H1 (cell line): ENCODE results near the gene NIN. TPM values are rescaled to one million over a fixed set of nuclear protein-coding genes. Genes with fewer than 3 reads are reported as not detected.

Source experiments
- CTCF ChIA-PET: fragments of 300-600 bp; sonication (Branson Sonifier 250); formaldehyde crosslinking; loops from one replicate; lab custom pipeline; 2021; ENCODE audit not compliant: partially characterized antibody; lab: Charles Lee
- POLR2A ChIA-PET: fragments of 300-600 bp; sonication (Branson Sonifier 250); formaldehyde crosslinking; loops from one replicate; lab custom pipeline; 2021; ENCODE audit warnings: inconsistent platforms; ENCODE audit not compliant: partially characterized antibody; lab: Charles Lee
- DNase-seq, 2 experiments: peaks; one replicate each; pipeline versions ENCODE4 v3.0.0 to v3.0.0-alpha.2; 2010 to 2022; ENCODE audit warnings: low spot score in 2 of 2, low read depth in 1 of 2, mixed read lengths in 1 of 2
- FAIRE-seq: peaks from 2 replicates; lab custom pipeline; 2011; peaks lifted over from hg19 to GRCh38; lab: Jason Lieb, UNC
- H2AFZ ChIP-seq: 2 replicates; pipeline ENCODE4 v1.8.1; 2012; ENCODE audit warnings: low read length, inconsistent platforms
- H2AK5ac ChIP-seq: 2 replicates; pipeline ENCODE4 v1.6.1; 2013; ENCODE audit warnings: low read depth, low read length
- H2BK120ac ChIP-seq: replicated peaks from 2 replicates; pipeline ENCODE3; 2013; ENCODE audit warnings: low read depth, low read length, inconsistent platforms
- H2BK12ac ChIP-seq: 2 replicates; pipeline ENCODE4 v1.6.1; 2013; ENCODE audit warnings: low read depth, low read length
- H2BK15ac ChIP-seq: 2 replicates; pipeline ENCODE4 v1.6.1; 2013; ENCODE audit warnings: low read length
- H2BK20ac ChIP-seq: 2 replicates; pipeline ENCODE4 v1.6.1; 2013; ENCODE audit warnings: low read length
- H2BK5ac ChIP-seq: 2 replicates; pipeline ENCODE4 v1.6.1; 2013; ENCODE audit warnings: low read depth, low read length
- H3K14ac ChIP-seq: 2 replicates; pipeline ENCODE4 v1.6.1; 2013; ENCODE audit warnings: inconsistent platforms; ENCODE audit not compliant: insufficient read length
- H3K18ac ChIP-seq: 2 replicates; pipeline ENCODE4 v1.6.1; 2013; ENCODE audit warnings: low read length; ENCODE audit errors: extremely low read depth
- H3K23ac ChIP-seq: 2 replicates; pipeline ENCODE4 v1.6.1; 2013; ENCODE audit warnings: inconsistent platforms; ENCODE audit not compliant: insufficient read length
- H3K23me2 ChIP-seq: 2 replicates; pipeline ENCODE4 v1.6.1; 2013; ENCODE audit warnings: low read depth, low read length
- H3K27ac ChIP-seq: 2 replicates; pipeline ENCODE4 v1.6.1; 2011; ENCODE audit warnings: low read depth, low read length, inconsistent platforms
- H3K27me3 ChIP-seq, 4 experiments: replicated peaks in 1 of 4; 1 replicate in 1 of 4; 2 replicates in 3 of 4; pipeline versions ENCODE4 v1.6.1 to v1.8.1; 2011 to 2013; ENCODE audit warnings: low read length in 3 of 4, mild to moderate bottlenecking in 3 of 4, inconsistent platforms in 2 of 4, mixed read lengths in 2 of 4, moderate library complexity in 1 of 4; ENCODE audit not compliant: control insufficient read depth in 3 of 4, insufficient read depth in 3 of 4; ENCODE audit errors: extremely low read depth in 1 of 4
- H3K36me3 ChIP-seq, 4 experiments: 2 replicates each; pipeline versions ENCODE4 v1.6.1 to v1.8.1; 2011 to 2013; ENCODE audit warnings: mild to moderate bottlenecking in 4 of 4, low read length in 3 of 4, moderate library complexity in 2 of 4, control low read depth in 1 of 4, inconsistent platforms in 1 of 4; ENCODE audit not compliant: insufficient read depth in 4 of 4, control insufficient read depth in 2 of 4
- H3K4ac ChIP-seq: replicated peaks from 2 replicates; pipeline ENCODE3; 2013; ENCODE audit warnings: low read length, low read depth, mixed read lengths, inconsistent platforms; ENCODE audit not compliant: insufficient read length
- H3K4me1 ChIP-seq, 4 experiments: replicated peaks in 1 of 4; 1 replicate in 1 of 4; 2 replicates in 3 of 4; pipeline versions ENCODE4 v1.6.1 to v1.8.1; 2011 to 2013; ENCODE audit warnings: low read length in 3 of 4, inconsistent platforms in 2 of 4, mixed read lengths in 1 of 4; ENCODE audit not compliant: insufficient read depth in 4 of 4, control insufficient read depth in 3 of 4
- H3K4me2 ChIP-seq, 2 experiments: 2 replicates each; pipeline versions ENCODE4 v1.6.1 to v1.8.1; 2011 to 2013; ENCODE audit warnings: low read depth in 2 of 2, low read length in 2 of 2, control low read depth in 1 of 2, inconsistent platforms in 1 of 2, mild to moderate bottlenecking in 1 of 2; ENCODE audit not compliant: insufficient read depth in 1 of 2
- H3K4me3 ChIP-seq, 4 experiments: fragments of 200-600, 300-600 bp in 1 of 4; sonication (generic), shearing (Covaris generic), sonication (Bioruptor Twin) in 1 of 4; 2 replicates each; pipeline versions ENCODE4 v1.5.1 to v1.8.1; 2011 to 2016; ENCODE audit warnings: low read length in 4 of 4, low read depth in 3 of 4, control low read depth in 2 of 4, inconsistent platforms in 2 of 4, mild to moderate bottlenecking in 2 of 4, mixed read lengths in 1 of 4, moderate library complexity in 1 of 4; ENCODE audit not compliant: insufficient read depth in 2 of 4; ENCODE audit errors: extremely low read depth in 1 of 4
- H3K56ac ChIP-seq: replicated peaks from 2 replicates; pipeline ENCODE3; 2013; ENCODE audit warnings: low read depth, mild to moderate bottlenecking, mixed read lengths, low read length, inconsistent platforms; ENCODE audit not compliant: insufficient read length
- H3K79me1 ChIP-seq: 2 replicates; pipeline ENCODE4 v1.6.1; 2013; ENCODE audit warnings: low read depth, low read length, control low read depth
- H3K79me2 ChIP-seq, 2 experiments: 2 replicates each; pipeline versions ENCODE4 v1.6.1 to v1.8.1; 2012 to 2013; ENCODE audit warnings: low read length in 2 of 2, mild to moderate bottlenecking in 2 of 2, inconsistent platforms in 1 of 2; ENCODE audit not compliant: insufficient read depth in 2 of 2, control insufficient read depth in 1 of 2
- H3K9ac ChIP-seq, 4 experiments: replicated peaks in 1 of 4; 1 replicate in 1 of 4; 2 replicates in 3 of 4; pipeline versions ENCODE4 v1.6.1 to v1.8.1; 2011 to 2013; ENCODE audit warnings: low read depth in 3 of 4, low read length in 3 of 4, control low read depth in 2 of 4, mild to moderate bottlenecking in 2 of 4, moderate library complexity in 2 of 4, inconsistent platforms in 1 of 4; ENCODE audit errors: extremely low read depth in 1 of 4
- H3K9me3 ChIP-seq, 2 experiments: 2 replicates each; pipeline versions ENCODE4 v1.6.1 to v1.8.1; 2012 to 2013; ENCODE audit warnings: mild to moderate bottlenecking in 2 of 2, moderate library complexity in 2 of 2, control low read depth in 1 of 2, inconsistent platforms in 1 of 2, low read depth in 1 of 2, low read length in 1 of 2, mixed read lengths in 1 of 2; ENCODE audit not compliant: insufficient read depth in 2 of 2
- H4K20me1 ChIP-seq, 2 experiments: replicated peaks in 1 of 2; 2 replicates each; pipeline versions ENCODE3 to v1.8.1; 2011 to 2013; ENCODE audit warnings: inconsistent platforms in 2 of 2, low read length in 2 of 2, mild to moderate bottlenecking in 1 of 2; ENCODE audit not compliant: insufficient read depth in 2 of 2, control insufficient read depth in 1 of 2
- H4K5ac ChIP-seq: 2 replicates; pipeline ENCODE4 v1.6.1; 2013; ENCODE audit warnings: low read length, low read depth, mixed read lengths, inconsistent platforms; ENCODE audit not compliant: insufficient read length
- H4K8ac ChIP-seq: 2 replicates; pipeline ENCODE4 v1.8.0; 2013; ENCODE audit warnings: mild to moderate bottlenecking, moderate library complexity, low read length, inconsistent platforms; ENCODE audit not compliant: insufficient read depth; ENCODE audit errors: extremely low read depth
- H4K91ac ChIP-seq: replicated peaks from 2 replicates; pipeline ENCODE3; 2013; ENCODE audit warnings: low read length, mixed read lengths, inconsistent platforms; ENCODE audit not compliant: insufficient read length
- BCL11A ChIP-seq, 2 experiments: IDR thresholded peaks; one replicate each; pipeline ENCODE4 v1.6.1; 2011; ENCODE audit warnings: low read depth in 2 of 2, low read length in 2 of 2, mild to moderate bottlenecking in 2 of 2
- BRCA1 ChIP-seq: IDR thresholded peaks from 2 replicates; pipeline ENCODE4 v1.6.1; 2012; ENCODE audit warnings: low read depth, low read length, improper control_type of control experiment
- CEBPB ChIP-seq: IDR thresholded peaks from 2 replicates; pipeline ENCODE4 v1.6.1; 2012; ENCODE audit warnings: low read depth, low read length
- CHD2 ChIP-seq: IDR thresholded peaks from 2 replicates; pipeline ENCODE4 v1.6.1; 2012; ENCODE audit warnings: low read length, improper control_type of control experiment
- JUND ChIP-seq: IDR thresholded peaks from 2 replicates; pipeline ENCODE4 v1.6.1; 2011; ENCODE audit warnings: mild to moderate bottlenecking, improper control_type of control experiment, low read length
- RFX5 ChIP-seq: IDR thresholded peaks from 2 replicates; pipeline ENCODE4 v1.6.1; 2011; ENCODE audit warnings: low read depth, low read length, improper control_type of control experiment, borderline replicate concordance
- RXRA ChIP-seq: IDR thresholded peaks from 2 replicates; pipeline ENCODE4 v1.6.1; 2011; ENCODE audit warnings: low read depth, mild to moderate bottlenecking, low read length, moderate library complexity; ENCODE audit not compliant: insufficient read depth
- TBP ChIP-seq: IDR thresholded peaks from 2 replicates; pipeline ENCODE4 v1.6.1; 2011; ENCODE audit warnings: low read depth, low read length, improper control_type of control experiment
- WGBS, 2 experiments: shearing (Covaris generic) in 1 of 2; methylation state at CpG; one replicate each; pipeline versions ENCODE4 v1.1.6 to v1.1.7; 2013 to 2015; ENCODE audit warnings: low lambda C conversion rate in 2 of 2, mixed read lengths in 2 of 2, inconsistent platforms in 1 of 2, low coverage in 1 of 2, missing lambda C conversion rate in 1 of 2; ENCODE audit not compliant: insufficient replicate concordance in 2 of 2, insufficient coverage in 1 of 2, insufficient read length in 1 of 2; ENCODE audit errors: extremely low coverage in 1 of 2, missing lambda C conversion rate in 1 of 2; 5-methylcytosine and 5-hydroxymethylcytosine counted together
- polyA plus RNA-seq, 7 experiments: library from polyadenylated mRNA; depleted of rRNA in 3 of 7; stranded (reverse) in 5 of 7; unstranded in 2 of 7; fragments of >200 nt in 5 of 7; fragments of 200-250 nt in 2 of 7; gene quantifications; 1 replicate in 5 of 7; 2 replicates in 1 of 7; 4 replicates in 1 of 7; pipeline versions ENCODE4 v1.2.1 to v1.2.3, GENCODE V29; 2011 to 2013; ENCODE audit warnings: missing spikeins in 2 of 7, mixed read lengths in 2 of 7
- total RNA-seq: library from RNA; stranded (reverse); fragmentation: NEBNext Ultra II Directional; extraction: Animal tissue kit (Norgen Biotek cat#: 25700); gene quantifications from 2 replicates; pipeline ENCODE4 v1.2.1, GENCODE V29; 2021
- TF ChIP-seq, protein P1 (sequence below): IDR thresholded peaks from 2 replicates; pipeline ENCODE4 v1.6.1; 2012; ENCODE audit warnings: inconsistent platforms

NIN gene
- total and polyA plus RNA-seq, 2 of the 8 experiments (the other 6 are each of a cell fraction or from before 2014, with no cell fraction given) = 3.2 to 21.3 TPM

DNA sequence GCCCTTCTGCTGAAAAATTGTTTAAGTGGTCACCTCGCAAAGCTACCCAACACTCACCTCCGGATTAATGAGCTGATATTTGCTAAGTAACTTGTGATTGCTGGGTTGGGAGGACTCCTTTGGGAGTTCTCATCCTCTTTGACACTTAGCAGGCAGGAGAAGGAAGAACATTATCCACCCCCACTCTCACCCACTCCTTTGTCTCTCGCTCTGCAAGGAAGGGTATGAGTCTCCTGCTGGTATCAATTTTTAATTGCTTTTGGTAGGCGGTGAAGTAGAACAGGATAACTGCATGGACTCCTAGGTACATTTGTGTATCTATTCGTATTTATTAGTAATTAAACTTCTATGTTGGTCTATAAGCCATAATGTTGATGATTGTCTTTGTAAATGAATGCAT lies 34.0 kb upstream of the NIN start:
- no peak for TF ChIP-seq RXRA
- TF ChIP-seq RFX5 = no peak
- TF ChIP-seq TBP = no peak
- TF ChIP-seq BCL11A (IDR thresholded peaks at IDR 0.05; ENCODE audit: low read depth in 2 of 2, low read length in 2 of 2) = no peak
- TF ChIP-seq JUND = no peak
- TF ChIP-seq, protein P1, sequence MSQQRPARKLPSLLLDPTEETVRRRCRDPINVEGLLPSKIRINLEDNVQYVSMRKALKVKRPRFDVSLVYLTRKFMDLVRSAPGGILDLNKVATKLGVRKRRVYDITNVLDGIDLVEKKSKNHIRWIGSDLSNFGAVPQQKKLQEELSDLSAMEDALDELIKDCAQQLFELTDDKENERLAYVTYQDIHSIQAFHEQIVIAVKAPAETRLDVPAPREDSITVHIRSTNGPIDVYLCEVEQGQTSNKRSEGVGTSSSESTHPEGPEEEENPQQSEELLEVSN = no peak
- no peak for TF ChIP-seq CHD2
- no peak for TF ChIP-seq CEBPB
- TF ChIP-seq BRCA1 = no peak
- CTCF ChIA-PET = interaction anchor here (1.0 to 4.6 kb wide), 5 partner anchors 11 to 87 kb away, joined by 3 to 24 read pairs (median 5); no protein-coding TSS in a partner anchor
- Histone ChIP-seq H3K14ac (no peak overlapping the region), H4K91ac (no peak overlapping the region), H2AK5ac (no peak overlapping the region), H3K23ac (no peak overlapping the region), H2BK120ac (no peak overlapping the region), H2BK12ac (no peak overlapping the region), H3K36me3 (no peaks in the 10 kb centered on the region), H3K4me2 (no peak overlapping the region), H3K4ac (no peak overlapping the region), H3K4me3 (no peak overlapping the region), H3K27ac (no peak overlapping the region), H3K79me1 (no peaks in the 10 kb centered on the region), H2BK5ac (no peak overlapping the region), H3K79me2 (no peaks in the 10 kb centered on the region), H3K18ac (no peak overlapping the region), H4K20me1 (no peaks in the 10 kb centered on the region), H2AFZ (no peak overlapping the region), H3K9ac (no peak overlapping the region), H3K27me3 (no peaks in the 10 kb centered on the region), H4K8ac (no peak overlapping the region), H2BK20ac (no peak overlapping the region), H3K4me1 (peaks cover 0 to 4% (median 1%) of the 10 kb centered on the region in 4 experiments; a peak in 2 of 7 replicates), H3K56ac (no peak overlapping the region), H4K5ac (no peak overlapping the region), H3K9me3 (no peaks in the 10 kb centered on the region), H3K23me2 (no peaks in the 10 kb centered on the region), H2BK15ac (no peak overlapping the region)
- 87% methylated on average over 5 of the region's 5 CpGs; no CpG with 5 or more reads in 1 of the 2 experiments for WGBS, 2 experiments
- FAIRE-seq (no peak), DNase-seq (no peak)
- POLR2A ChIA-PET = no interaction called here
